Colonic mucosa (tissue), 4 donors: ENCODE data around the gene PEDS1. TPM values are rescaled to one million over a fixed set of nuclear protein-coding genes. Genes with fewer than 3 reads are reported as not detected.
A peak's percentile ranks its signal among the peaks of the same experiment; 100 is the strongest.

Experiments
- DNase-seq: peaks from one replicate; pipeline ENCODE4 v3.0.0-alpha.2; 2020
- H3K27ac ChIP-seq: fragments of 200-600 bp; one replicate; pipeline ENCODE4 v1.8.0; 2021
- H3K27me3 ChIP-seq: fragments of 200-600 bp; one replicate; pipeline ENCODE4 v1.8.0; 2021
- H3K36me3 ChIP-seq: fragments of 200-600 bp; one replicate; pipeline ENCODE4 v1.8.0; 2021
- H3K4me1 ChIP-seq: fragments of 200-600 bp; one replicate; pipeline ENCODE4 v1.8.0; 2021; ENCODE audit warnings: mild to moderate bottlenecking
- H3K4me3 ChIP-seq: fragments of 200-600 bp; one replicate; pipeline ENCODE4 v1.8.0; 2021
- H3K9ac ChIP-seq, 2 donors: one replicate each; pipeline ENCODE4 v1.7.0; 2013; ENCODE audit warnings: control low read depth in 2 of 2, low read depth in 2 of 2, low read length in 2 of 2
- H3K9me3 ChIP-seq: fragments of 200-600 bp; one replicate; pipeline ENCODE4 v1.8.0; 2021
- CTCF ChIP-seq: fragments of 200-600 bp; IDR thresholded peaks from one replicate; pipeline ENCODE4 v1.8.0; 2022; ENCODE audit warnings: antibody characterized with exemption, mild to moderate bottlenecking
- intact Hi-C: fragments of 100-400 bp; cut with DNase I; formaldehyde crosslinking; loops from one replicate; pipeline ENCODE4 v1.14.1; 2022
- total RNA-seq, 2 donors: library from RNA; stranded (reverse); fragmentation: NEBNext Ultra II Directional in 1 of 2; extraction: Animal tissue kit (Norgen Biotek cat#: 25700) in 1 of 2; gene quantifications; one replicate each; pipeline ENCODE4 v1.2.1, GENCODE V29; 2021
- donor health status: healthy.
- donor health status: DM: no; HTN: no; CAD: no.
- donor health status: DM: no; HTN: no; CAD: no.

PEDS1 gene
- total RNA-seq, 2 donors from 2014 or later, result 23.1 to 29.1 TPM

GRCh38 chr20:50188879-50189680 is 35.6 kb upstream of the PEDS1 start:
- H3K27ac ChIP-seq, result no peak overlapping the region
- TF ChIP-seq CTCF, result no peak
- H3K4me1 ChIP-seq, result no peaks in the 10 kb centered on the region
- no peak overlapping the region for H3K9ac ChIP-seq
- H3K4me3 ChIP-seq, result no peak overlapping the region
- DNase-seq, result no peak
- no peaks in the 10 kb centered on the region for H3K27me3 ChIP-seq
- H3K9me3 ChIP-seq, result no peaks in the 10 kb centered on the region
- intact Hi-C loops, result loop anchor here (5.0 to 10.0 kb wide), 2 partner anchors 388 to 546 kb away; partner anchors contain the start of gene PARD6B
- H3K36me3 ChIP-seq, result no peaks in the 10 kb centered on the region

GRCh38 chr20:50188287-50188688 is 34.8 kb upstream of the PEDS1 start:
- Histone ChIP-seq H3K27me3 (no peaks in the 10 kb centered on the region), H3K9me3 (no peaks in the 10 kb centered on the region), H3K9ac (no peak overlapping the region), H3K4me1 (no peaks in the 10 kb centered on the region), H3K36me3 (no peaks in the 10 kb centered on the region), H3K4me3 (no peak overlapping the region), H3K27ac (no peak overlapping the region)
- TF ChIP-seq CTCF, result no peak
- intact Hi-C loops, result loop anchor here (5.0 to 10.0 kb wide), 2 partner anchors 389 to 547 kb away; partner anchors contain the start of gene PARD6B
- DNase-seq, result no peak

- H3K9ac ChIP-seq, result no peak overlapping the region
- no peak for TF ChIP-seq CTCF
- H3K4me1 ChIP-seq, result no peaks in the 10 kb centered on the region
- DNase-seq, result peak; percentile 66
- H3K9me3 ChIP-seq, result no peaks in the 10 kb centered on the region
- no peak overlapping the region for H3K27ac ChIP-seq
- H3K4me3 ChIP-seq, result no peak overlapping the region
- intact Hi-C loops, result loop anchor here (2.0 to 10.0 kb wide), 3 partner anchors 273 to 547 kb away; partner anchors contain the start of gene PARD6B
- H3K27me3 ChIP-seq, result no peaks in the 10 kb centered on the region
- H3K36me3 ChIP-seq, result no peaks in the 10 kb centered on the region
Observed at GRCh38 chr20:50187403-50188051, 34.0 kb upstream of the PEDS1 start.

- Histone ChIP-seq H3K9ac (no peak overlapping the region), H3K27me3 (no peaks in the 10 kb centered on the region), H3K9me3 (no peaks in the 10 kb centered on the region), H3K4me1 (no peaks in the 10 kb centered on the region), H3K36me3 (no peaks in the 10 kb centered on the region), H3K27ac (no peak overlapping the region), H3K4me3 (no peak overlapping the region)
- TF ChIP-seq CTCF, result no peak
- DNase-seq, result no peak
- intact Hi-C loops, result loop anchor here (2.0 to 10.0 kb wide), 3 partner anchors 274 to 548 kb away; partner anchors contain the start of gene PARD6B
Observed at GRCh38 chr20:50186987-50187402, 33.5 kb upstream of the PEDS1 start.

DNA sequence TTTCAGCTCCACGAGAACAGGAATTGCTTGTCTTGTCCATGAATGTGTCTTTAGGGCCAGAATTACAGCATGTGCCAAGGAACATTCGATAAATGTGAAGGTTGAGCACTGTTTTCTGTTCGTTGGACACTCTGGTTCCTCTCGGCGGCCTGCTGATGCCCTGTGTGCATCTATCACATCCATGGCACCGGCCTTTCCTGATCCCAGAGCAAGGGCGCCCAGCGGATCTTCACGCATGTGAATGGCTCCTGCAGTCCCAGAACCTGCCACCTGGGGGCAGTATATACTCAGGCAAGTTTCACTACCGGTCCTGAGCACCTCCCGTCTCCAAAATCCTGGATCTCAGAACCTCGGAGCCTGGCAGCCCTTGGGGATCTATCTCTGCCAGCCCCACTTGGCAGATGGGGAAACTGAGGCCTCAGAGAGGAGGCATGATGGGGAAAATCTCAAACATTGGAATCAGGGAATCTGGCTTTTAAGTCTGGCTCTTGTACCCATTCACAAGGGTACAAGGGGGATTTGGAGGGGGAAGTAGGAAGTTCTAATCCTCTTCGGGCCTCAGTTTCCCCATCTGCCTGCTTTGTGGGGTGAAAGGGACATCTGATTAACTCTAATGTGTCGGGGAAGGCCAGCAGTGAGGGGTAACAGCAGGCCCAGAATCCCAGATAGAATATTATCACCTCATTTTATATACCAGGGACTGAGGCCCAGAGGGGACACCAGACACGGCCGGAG is 32.8 kb upstream of the PEDS1 start:
- Histone ChIP-seq H3K4me1 (no peaks in the 10 kb centered on the region), H3K9me3 (no peaks in the 10 kb centered on the region), H3K9ac (no peak overlapping the region), H3K27me3 (no peaks in the 10 kb centered on the region), H3K4me3 (no peak overlapping the region), H3K36me3 (no peaks in the 10 kb centered on the region), H3K27ac (no peak overlapping the region)
- TF ChIP-seq CTCF, result peak; percentile 98
- intact Hi-C loops, result loop anchor here (2.0 to 10.0 kb wide), 3 partner anchors 274 to 548 kb away; partner anchors contain the start of gene PARD6B
- peak; percentile 98 for DNase-seq
